Activated T-cell treated with anti-CD3 and anti-CD28 coated beads, Interleukin-2, amount 50 U/mL, for 72 hours (primary cell): Measurements from ENCODE around the gene CENPB. TPM values are rescaled to one million over a fixed set of nuclear protein-coding genes. Genes with fewer than 3 reads are reported as not detected.

Experiments used
- ATAC-seq, 2 donors: fragments of 150-1000 bp; cut with Tn5 transposase; replicated peaks in 1 of 2; 2 replicates each; pipeline ENCODE4 v1.10.0; 2021; ENCODE audit warnings: moderate library complexity in 2 of 2, mild to moderate bottlenecking in 1 of 2
- DNase-seq, 2 donors: peaks; one replicate each; pipeline ENCODE4 v3.0.0; 2021 to 2022; ENCODE audit warnings: mixed read lengths in 1 of 2
- H3K27ac Mint-ChIP-seq: one replicate; pipeline ENCODE4 v1.8.0; 2022; ENCODE audit warnings: mild to moderate bottlenecking, moderate library complexity, mixed read lengths
- H3K27me3 Mint-ChIP-seq: one replicate; pipeline ENCODE4 v1.8.0; 2022; ENCODE audit warnings: low read depth, mixed read lengths
- H3K36me3 Mint-ChIP-seq, 2 donors: one replicate each; pipeline ENCODE4 v1.8.0; 2022; ENCODE audit warnings: mixed read lengths in 2 of 2, mild to moderate bottlenecking in 1 of 2; ENCODE audit not compliant: insufficient read depth in 2 of 2
- H3K4me1 Mint-ChIP-seq: one replicate; pipeline ENCODE4 v1.8.0; 2022; ENCODE audit warnings: low read depth, mixed read lengths
- H3K4me3 Mint-ChIP-seq, 2 donors: one replicate each; pipeline ENCODE4 v1.8.0; 2022; ENCODE audit warnings: mild to moderate bottlenecking in 2 of 2, mixed read lengths in 2 of 2, moderate library complexity in 2 of 2
- H3K9me3 Mint-ChIP-seq, 2 donors: one replicate each; pipeline ENCODE4 v1.8.0; 2022; ENCODE audit warnings: mixed read lengths in 2 of 2
- total RNA-seq, 2 donors: library from RNA; stranded (reverse); gene quantifications; one replicate each; pipeline ENCODE4 v1.2.3, GENCODE V29; 2022

CENPB gene
- total RNA-seq, 2 donors from 2014 or later, result 30.4 to 31.5 TPM

GRCh38 chr20:3765171-3765882 is 21.2 kb downstream of the CENPB start:
- peak overlapping the region in 1 of 2 donors; percentile 94 for H3K4me3 Mint-ChIP-seq
- H3K27me3 Mint-ChIP-seq, result no peaks in the 10 kb centered on the region
- no peaks in the 10 kb centered on the region for H3K9me3 Mint-ChIP-seq
- ATAC-seq (no peak), DNase-seq (no peak)
- H3K4me1 Mint-ChIP-seq, result peaks cover 41% of the 10 kb centered on the region
- H3K27ac Mint-ChIP-seq, result no peak overlapping the region
- peaks cover 0 to 1% of the 10 kb centered on the region in 2 donors for H3K36me3 Mint-ChIP-seq

GRCh38 chr20:3764659-3765058 is 21.9 kb downstream of the CENPB start:
- no peak for DNase-seq
- peaks cover 45% of the 10 kb centered on the region for H3K4me1 Mint-ChIP-seq

GRCh38 chr20:3763671-3764601 is 22.6 kb downstream of the CENPB start:
- Mint-ChIP-seq H3K27ac (no peak overlapping the region), H3K4me1 (peaks cover 38% of the 10 kb centered on the region), H3K4me3 (no peak overlapping the region), H3K9me3 (no peaks in the 10 kb centered on the region), H3K27me3 (no peaks in the 10 kb centered on the region), H3K36me3 (peaks cover 0 to 1% of the 10 kb centered on the region in 2 donors)
- no peak for ATAC-seq
- DNase-seq, result no peak

More at GRCh38 chr20:3764659-3765058, 21.9 kb downstream of the CENPB start:
- H3K27ac Mint-ChIP-seq, result no peak overlapping the region
- ATAC-seq, result no peak
- H3K27me3 Mint-ChIP-seq, result no peaks in the 10 kb centered on the region
- peaks cover 0 to 1% of the 10 kb centered on the region in 2 donors for H3K36me3 Mint-ChIP-seq
- no peaks in the 10 kb centered on the region for H3K9me3 Mint-ChIP-seq
- H3K4me3 Mint-ChIP-seq, result no peak overlapping the region

GRCh38 chr20:3760655-3761348 is 25.7 kb downstream of the CENPB start:
- H3K27ac Mint-ChIP-seq, result no peak overlapping the region
- peaks cover 18% of the 10 kb centered on the region for H3K4me1 Mint-ChIP-seq
- peaks cover 0 to 6% of the 10 kb centered on the region in 2 donors for H3K36me3 Mint-ChIP-seq
- H3K9me3 Mint-ChIP-seq, result no peaks in the 10 kb centered on the region
- H3K4me3 Mint-ChIP-seq, result no peak overlapping the region
- no peak for ATAC-seq
- no peaks in the 10 kb centered on the region for H3K27me3 Mint-ChIP-seq
- no peak for DNase-seq

- DNase-seq, result no peak
- Mint-ChIP-seq H3K4me1 (peaks cover 12% of the 10 kb centered on the region), H3K27me3 (no peaks in the 10 kb centered on the region), H3K9me3 (no peaks in the 10 kb centered on the region), H3K4me3 (no peak overlapping the region), H3K36me3 (peaks cover 0 to 6% of the 10 kb centered on the region in 2 donors), H3K27ac (no peak overlapping the region)
- ATAC-seq, result no peak
Observed at GRCh38 chr20:3759884-3760283, 26.7 kb downstream of the CENPB start.

GRCh38 chr20:3759316-3759823 is 27.2 kb downstream of the CENPB start:
- Mint-ChIP-seq H3K4me3 (no peak overlapping the region), H3K4me1 (peaks cover 12% of the 10 kb centered on the region), H3K9me3 (no peaks in the 10 kb centered on the region), H3K36me3 (peaks cover 0 to 6% of the 10 kb centered on the region in 2 donors), H3K27me3 (no peaks in the 10 kb centered on the region), H3K27ac (no peak overlapping the region)
- DNase-seq (no peak), ATAC-seq (no peak)

- Mint-ChIP-seq H3K4me1 (peaks cover 12% of the 10 kb centered on the region), H3K36me3 (peaks cover 0 to 6% of the 10 kb centered on the region in 2 donors), H3K4me3 (no peak overlapping the region), H3K27me3 (no peaks in the 10 kb centered on the region), H3K9me3 (no peaks in the 10 kb centered on the region), H3K27ac (no peak overlapping the region)
- DNase-seq (no peak), ATAC-seq (no peak)
Observed at GRCh38 chr20:3758566-3758965, 28.0 kb downstream of the CENPB start.

GRCh38 chr20:3757268-3757667 is 29.3 kb downstream of the CENPB start:
- Mint-ChIP-seq H3K27me3 (no peaks in the 10 kb centered on the region), H3K9me3 (no peaks in the 10 kb centered on the region), H3K27ac (no peak overlapping the region), H3K36me3 (peaks cover 0 to 6% of the 10 kb centered on the region in 2 donors), H3K4me3 (no peak overlapping the region), H3K4me1 (peaks cover 22% of the 10 kb centered on the region)
- ATAC-seq (no peak), DNase-seq (no peak)

GRCh38 chr20:3755814-3756480 is 30.6 kb downstream of the CENPB start:
- DNase-seq (no peak), ATAC-seq (no peak)
- H3K4me3 Mint-ChIP-seq, result no peak overlapping the region
- H3K27ac Mint-ChIP-seq, result peak overlapping the region; percentile 57
- no peaks in the 10 kb centered on the region for H3K27me3 Mint-ChIP-seq
- peaks cover 0 to 6% of the 10 kb centered on the region in 2 donors for H3K36me3 Mint-ChIP-seq
- H3K9me3 Mint-ChIP-seq, result no peaks in the 10 kb centered on the region
- H3K4me1 Mint-ChIP-seq, result peaks cover 26% of the 10 kb centered on the region

- no peak overlapping the region for H3K4me3 Mint-ChIP-seq
- ATAC-seq (no peak), DNase-seq (no peak)
- H3K27me3 Mint-ChIP-seq, result no peaks in the 10 kb centered on the region
- peaks cover 0 to 6% of the 10 kb centered on the region in 2 donors for H3K36me3 Mint-ChIP-seq
- H3K9me3 Mint-ChIP-seq, result no peaks in the 10 kb centered on the region
- H3K4me1 Mint-ChIP-seq, result peaks cover 20% of the 10 kb centered on the region
- no peak overlapping the region for H3K27ac Mint-ChIP-seq
Observed at GRCh38 chr20:3755269-3755668, 31.3 kb downstream of the CENPB start.

- Mint-ChIP-seq H3K4me1 (peaks cover 13% of the 10 kb centered on the region), H3K27ac (no peak overlapping the region), H3K9me3 (no peaks in the 10 kb centered on the region), H3K27me3 (no peaks in the 10 kb centered on the region), H3K36me3 (peaks cover 0 to 6% of the 10 kb centered on the region in 2 donors), H3K4me3 (no peak overlapping the region)
- ATAC-seq (no peak), DNase-seq (no peak)
Observed at GRCh38 chr20:3754276-3754630, 32.3 kb downstream of the CENPB start.

- peaks cover 0 to 6% of the 10 kb centered on the region in 2 donors for H3K36me3 Mint-ChIP-seq
- no peaks in the 10 kb centered on the region for H3K9me3 Mint-ChIP-seq
- H3K4me1 Mint-ChIP-seq, result peaks cover 13% of the 10 kb centered on the region
- DNase-seq (no peak), ATAC-seq (no peak)
- no peak overlapping the region for H3K27ac Mint-ChIP-seq
- no peak overlapping the region for H3K4me3 Mint-ChIP-seq
- no peaks in the 10 kb centered on the region for H3K27me3 Mint-ChIP-seq
Observed at GRCh38 chr20:3753501-3754275, 32.9 kb downstream of the CENPB start.
